ENCODE measurements around the gene DLG3.
A peak's percentile ranks its signal among the peaks of the same experiment; 100 is the strongest.

DLG3 gene

DNA sequence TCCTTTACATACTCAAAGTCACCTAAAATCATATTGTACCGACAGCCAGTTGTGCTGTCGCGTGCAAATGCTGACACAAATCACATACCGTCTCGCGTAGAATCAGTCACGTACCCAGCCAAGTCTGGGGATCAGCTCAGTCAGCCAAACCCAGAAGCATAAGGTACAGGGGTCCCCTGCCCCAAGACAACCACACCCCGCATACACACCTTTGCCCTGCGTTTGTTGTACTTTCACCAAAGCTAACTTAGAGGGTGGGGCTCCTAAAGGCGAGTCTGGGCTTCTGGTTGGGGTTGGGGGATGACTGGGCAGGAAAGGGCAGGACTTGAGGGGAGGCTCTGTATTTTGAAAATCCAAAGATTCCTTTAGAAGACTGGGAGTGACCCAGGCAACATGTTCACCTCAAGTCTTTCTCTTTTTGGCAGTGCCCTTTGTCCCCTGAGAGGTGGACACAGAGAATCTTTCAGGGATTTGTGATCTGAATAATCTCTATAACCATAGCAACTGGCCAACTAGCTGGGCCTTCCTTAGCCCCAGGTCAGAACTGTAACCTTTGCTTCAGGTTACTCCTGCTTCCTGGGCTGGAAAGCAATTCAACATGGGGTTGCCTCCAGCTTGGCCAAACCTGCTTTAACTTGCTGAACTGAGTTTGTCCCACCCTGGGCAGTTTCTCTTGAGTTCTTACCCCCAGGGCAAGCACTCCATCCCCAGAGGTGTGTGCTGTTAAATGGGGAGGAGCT lies 20.5 kb upstream of the DLG3 start:
- H3K27ac ChIP-seq, result no peak overlapping the region
- TF ChIP-seq ZFX (IDR thresholded peaks at IDR 0.05) (no peak), CTCF (conservative IDR thresholded peaks at IDR 0.05) (no peak)

DNA sequence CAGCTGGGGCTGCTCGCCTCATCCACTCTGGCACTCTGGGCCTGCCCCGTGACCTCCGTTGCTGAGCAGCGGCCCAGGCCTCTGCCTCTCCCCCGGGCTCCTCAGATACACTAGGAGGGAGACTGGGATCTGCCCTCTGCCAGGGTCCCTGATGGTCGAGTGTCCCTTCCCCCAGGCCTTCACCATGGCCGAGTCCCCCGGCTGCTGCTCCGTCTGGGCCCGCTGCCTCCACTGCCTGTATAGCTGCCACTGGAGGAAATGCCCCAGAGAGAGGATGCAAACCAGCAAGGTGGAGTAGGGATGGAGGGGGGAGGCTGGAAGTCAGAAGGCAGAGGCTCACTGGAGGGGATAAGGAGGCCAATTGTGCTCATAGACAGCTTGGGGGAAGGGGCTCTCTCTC lies 19.8 kb upstream of the DLG3 start:
- no peak for TF ChIP-seq ZFX (IDR thresholded peaks at IDR 0.05)
- no peak for TF ChIP-seq CTCF (conservative IDR thresholded peaks at IDR 0.05)
- H3K27ac ChIP-seq, result no peak overlapping the region

DNA sequence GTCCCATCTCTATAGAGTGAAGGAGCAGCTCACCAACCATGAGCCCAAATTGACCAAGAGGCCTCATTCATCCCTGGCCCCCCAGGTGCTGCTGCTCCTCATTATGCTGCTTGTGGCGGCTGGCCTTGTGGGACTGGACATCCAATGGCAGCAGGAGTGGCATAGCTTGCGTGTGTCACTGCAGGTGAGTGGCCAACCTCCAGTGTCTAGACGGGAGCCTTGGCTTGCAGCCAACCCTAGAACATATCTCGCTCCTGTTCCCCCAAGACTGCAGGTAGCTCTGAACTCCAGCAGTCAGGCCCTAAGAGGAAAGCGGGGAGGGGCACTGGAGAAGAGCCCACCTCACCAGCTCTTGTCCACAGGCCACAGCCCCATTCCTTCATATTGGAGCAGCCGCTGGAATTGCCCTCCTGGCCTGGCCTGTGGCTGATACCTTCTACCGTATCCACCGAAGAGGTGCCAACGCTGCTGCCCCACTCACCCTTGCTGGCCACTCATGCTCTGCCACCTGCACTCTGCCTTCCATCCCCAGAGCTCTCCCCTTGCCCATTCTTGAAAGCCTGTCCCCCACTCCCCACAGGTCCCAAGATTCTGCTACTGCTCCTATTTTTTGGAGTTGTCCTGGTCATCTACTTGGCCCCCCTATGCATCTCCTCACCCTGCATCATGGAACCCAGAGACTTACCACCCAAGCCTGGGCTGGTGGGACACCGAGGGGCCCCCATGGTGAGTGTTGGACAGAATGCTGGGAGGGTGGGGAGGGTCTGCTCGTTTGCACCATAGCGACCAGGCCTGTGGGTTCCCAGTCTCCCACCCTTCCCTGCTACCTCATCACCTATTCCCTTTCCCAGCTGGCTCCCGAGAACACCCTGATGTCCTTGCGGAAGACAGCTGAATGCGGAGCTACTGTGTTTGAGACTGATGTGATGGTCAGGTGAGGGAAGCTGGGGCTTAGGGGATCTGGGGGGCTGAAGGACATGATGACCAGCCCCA lies 18.1 kb upstream of the DLG3 start:
- TF ChIP-seq CTCF (conservative IDR thresholded peaks at IDR 0.05) (no peak), ZFX (IDR thresholded peaks at IDR 0.05) (no peak)
- H3K27ac ChIP-seq, result no peak overlapping the region

- no peak overlapping the region for H3K27ac ChIP-seq
- TF ChIP-seq ZFX (IDR thresholded peaks at IDR 0.05) (no peak), CTCF (conservative IDR thresholded peaks at IDR 0.05) (no peak)
Measured at GRCh38 chrX:70427365-70427764, 17.3 kb upstream of the DLG3 start.

GRCh38 chrX:70429759-70430158 lies 14.9 kb upstream of the DLG3 start:
- H3K27ac ChIP-seq, result no peak overlapping the region
- TF ChIP-seq ZFX (IDR thresholded peaks at IDR 0.05), result no peak
- no peak for TF ChIP-seq CTCF (conservative IDR thresholded peaks at IDR 0.05)

- H3K27ac ChIP-seq, result peak overlapping the region; percentile 69
Measured at GRCh38 chrX:70432936-70433847, 11.4 kb upstream of the DLG3 start.

More at GRCh38 chrX:70432936-70433847, 11.4 kb upstream of the DLG3 start:
- TF ChIP-seq CTCF (conservative IDR thresholded peaks at IDR 0.05), result no peak
- TF ChIP-seq ZFX (IDR thresholded peaks at IDR 0.05), result no peak
